Adipose tissue (tissue), 3 donors: ENCODE results near the gene SHOX. TPM values are rescaled to one million over a fixed set of nuclear protein-coding genes. Genes with fewer than 3 reads are reported as not detected.
"Not testable (repeated sequence)": the region's sequence is repeated elsewhere in the genome, so short reads cannot be mapped to it uniquely, and the experiment has no call there.

Source experiments
- H3K27ac ChIP-seq: one replicate; pipeline ENCODE4 v1.5.1; 2013; ENCODE audit warnings: low read depth, low read length
- WGBS, 3 donors: extraction: QIAGEN DNeasy Blood & Tissue Kit; methylation state at CpG; one replicate each; pipeline ENCODE4 v1.1.7; 2013; 5-methylcytosine and 5-hydroxymethylcytosine counted together
- polyA plus RNA-seq, 3 donors: library from polyadenylated mRNA; stranded (reverse); fragments of 200-250 nt; gene quantifications; one replicate each; pipeline ENCODE4 v1.2.3, GENCODE V29; 2013
- donor health status: healthy with polysubstance abuse.
- donor health status: Bipolar disorder and iron deficiency.
- donor health status: healthy.

SHOX gene
- polyA plus RNA-seq: under 1 TPM in 1 of 3 donors, not detected in 2; 0.11 TPM

DNA sequence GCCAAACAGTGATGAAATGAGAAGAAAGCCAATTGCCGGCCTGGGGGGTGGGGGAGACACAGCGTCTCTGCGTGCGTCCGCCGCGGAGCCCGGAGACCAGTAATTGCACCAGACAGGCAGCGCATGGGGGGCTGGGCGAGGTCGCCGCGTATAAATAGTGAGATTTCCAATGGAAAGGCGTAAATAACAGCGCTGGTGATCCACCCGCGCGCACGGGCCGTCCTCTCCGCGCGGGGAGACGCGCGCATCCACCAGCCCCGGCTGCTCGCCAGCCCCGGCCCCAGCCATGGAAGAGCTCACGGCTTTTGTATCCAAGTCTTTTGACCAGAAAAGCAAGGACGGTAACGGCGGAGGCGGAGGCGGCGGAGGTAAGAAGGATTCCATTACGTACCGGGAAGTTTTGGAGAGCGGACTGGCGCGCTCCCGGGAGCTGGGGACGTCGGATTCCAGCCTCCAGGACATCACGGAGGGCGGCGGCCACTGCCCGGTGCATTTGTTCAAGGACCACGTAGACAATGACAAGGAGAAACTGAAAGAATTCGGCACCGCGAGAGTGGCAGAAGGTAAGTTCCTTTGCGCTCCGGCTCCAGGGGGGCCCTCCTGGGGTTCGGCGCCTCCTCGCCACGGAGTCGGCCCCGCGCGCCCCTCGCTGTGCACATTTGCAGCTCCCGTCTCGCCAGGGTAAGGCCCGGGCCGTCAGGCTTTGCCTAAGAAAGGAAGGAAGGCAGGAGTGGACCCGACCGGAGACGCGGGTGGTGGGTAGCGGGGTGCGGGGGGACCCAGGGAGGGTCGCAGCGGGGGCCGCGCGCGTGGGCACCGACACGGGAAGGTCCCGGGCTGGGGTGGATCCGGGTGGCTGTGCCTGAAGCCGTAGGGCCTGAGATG is at the start of gene SHOX:
Gene SHOX, plus strand, starts transcription at position 180 of the 885 bp plus-strand sequence. Its CDS starts 107 bp downstream, at position 287.
- H3K27ac ChIP-seq: no peak within 1 kb of the TSS
- 1 to 3% (median 2%) methylated on average over 84 of the region's 84 CpGs for WGBS, 3 donors

- no peak overlapping the region for H3K27ac ChIP-seq
- WGBS, 3 donors: 71 to 93% (median 89%) methylated on average over 1 of the region's 1 CpG
Measured at GRCh38 chrX:581066-581465, 49.5 kb upstream of the SHOX start.

GRCh38 chrX:581720-582298 is 48.8 kb upstream of the SHOX start:
- WGBS, 3 donors: 61 to 74% (median 71%) methylated on average over 7 of the region's 7 CpGs
- H3K27ac ChIP-seq: no peak overlapping the region

DNA sequence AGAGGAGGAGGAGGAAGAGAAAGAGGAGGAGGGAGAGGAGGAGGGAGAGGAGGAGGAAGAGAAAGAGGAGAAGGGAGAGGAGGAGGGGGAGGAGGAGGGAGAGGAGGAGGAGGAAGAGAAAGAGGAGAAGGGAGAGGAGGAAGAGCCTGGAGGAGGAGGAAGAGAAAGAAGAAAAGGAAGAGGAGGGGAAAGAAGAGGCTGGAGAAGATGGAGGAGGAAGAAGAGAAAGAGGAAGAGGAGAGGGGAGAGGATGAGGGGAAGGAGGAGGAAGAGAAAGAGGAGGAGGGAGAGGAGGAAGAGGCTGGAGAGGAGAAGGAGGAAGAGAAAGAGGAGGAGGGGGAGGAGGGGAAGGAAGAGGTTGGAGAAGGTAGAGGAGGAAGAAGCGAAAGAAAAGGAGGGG is 46.0 kb upstream of the SHOX start:
- no peak overlapping the region for H3K27ac ChIP-seq
- WGBS, 3 donors: 21 to 43% (median 35%) methylated on average over 1 of the region's 1 CpG

DNA sequence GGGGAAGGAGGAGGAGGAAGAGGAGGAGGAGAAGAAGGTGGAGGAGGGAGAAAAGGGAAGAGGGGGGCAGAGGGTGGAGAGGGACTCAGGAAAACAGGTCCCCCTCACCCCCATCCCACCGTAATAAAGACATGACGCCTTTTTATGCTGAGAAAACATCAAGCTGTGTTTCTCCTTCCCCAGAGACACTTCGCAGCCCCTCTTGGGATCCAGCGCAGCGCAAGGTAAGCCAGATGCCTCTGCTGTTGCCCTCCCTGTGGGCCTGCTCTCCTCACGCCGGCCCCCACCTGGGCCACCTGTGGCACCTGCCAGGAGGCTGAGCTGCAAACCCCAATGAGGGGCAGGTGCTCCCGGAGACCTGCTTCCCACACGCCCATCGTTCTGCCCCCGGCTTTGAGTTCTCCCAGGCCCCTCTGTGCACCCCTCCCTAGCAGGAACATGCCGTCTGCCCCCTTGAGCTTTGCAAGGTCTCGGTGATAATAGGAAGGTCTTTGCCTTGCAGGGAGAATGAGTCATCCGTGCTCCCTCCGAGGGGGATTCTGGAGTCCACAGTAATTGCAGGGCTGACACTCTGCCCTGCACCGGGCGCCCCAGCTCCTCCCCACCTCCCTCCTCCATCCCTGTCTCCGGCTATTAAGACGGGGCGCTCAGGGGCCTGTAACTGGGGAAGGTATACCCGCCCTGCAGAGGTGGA is 45.3 kb upstream of the SHOX start:
- no peak overlapping the region for H3K27ac ChIP-seq
- 33 to 47% (median 34%) methylated on average over 20 to 21 of the region's 21 CpGs for WGBS, 3 donors

- no peak overlapping the region for H3K27ac ChIP-seq
- WGBS, 3 donors: 82 to 85% (median 84%) methylated on average over 8 of the region's 8 CpGs
Measured at GRCh38 chrX:586351-586750, 44.2 kb upstream of the SHOX start.

- 83 to 91% (median 90%) methylated on average over 20 of the region's 20 CpGs for WGBS, 3 donors
- H3K27ac ChIP-seq: not testable (repeated sequence)
Measured at GRCh38 chrX:589261-589660, 41.3 kb upstream of the SHOX start.

DNA sequence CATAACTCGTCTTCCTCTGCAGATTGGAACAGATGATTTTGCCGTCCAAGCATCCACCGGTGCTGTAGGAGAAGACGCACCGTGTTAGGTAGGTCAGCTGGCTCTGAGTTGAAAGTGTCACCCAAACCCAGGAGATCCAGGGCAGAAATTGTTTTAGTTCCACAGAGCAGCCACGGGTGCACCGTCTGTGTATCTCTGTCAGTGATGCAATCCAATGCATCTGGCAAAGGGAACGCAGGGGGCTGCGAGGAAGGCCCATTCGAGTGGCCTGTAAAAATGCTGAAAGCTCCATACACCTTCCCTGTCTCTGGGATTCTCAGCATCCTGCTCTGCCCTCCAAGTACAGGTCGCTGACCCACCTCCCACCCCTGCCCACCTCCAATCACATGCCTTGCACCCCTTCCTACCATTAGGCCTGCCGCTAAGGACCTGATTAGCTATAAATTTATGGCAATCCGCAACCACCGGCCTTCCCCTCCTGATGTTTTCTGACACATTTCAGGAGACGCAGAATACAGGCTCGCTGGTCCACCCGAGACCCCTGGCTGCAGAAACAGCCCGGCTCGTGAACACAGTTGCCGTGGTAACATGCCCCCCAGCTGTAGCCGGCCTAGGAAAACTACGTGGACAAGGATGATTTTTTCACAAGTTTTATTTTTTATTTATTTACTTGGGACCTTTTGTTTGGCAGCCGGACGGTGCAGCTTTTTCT is 39.7 kb upstream of the SHOX start:
- 61 to 75% (median 70%) methylated on average over 24 of the region's 24 CpGs for WGBS, 3 donors
- H3K27ac ChIP-seq: no peak overlapping the region

GRCh38 chrX:599837-600715 is 30.5 kb upstream of the SHOX start:
- no peak overlapping the region for H3K27ac ChIP-seq
- 38 to 58% (median 56%) methylated on average over 18 of the region's 18 CpGs for WGBS, 3 donors

- 80 to 94% (median 90%) methylated on average over 9 of the region's 9 CpGs for WGBS, 3 donors
- not testable (repeated sequence) for H3K27ac ChIP-seq
Measured at GRCh38 chrX:603029-603428, 27.6 kb upstream of the SHOX start.

- not testable (repeated sequence) for H3K27ac ChIP-seq
Measured at GRCh38 chrX:604616-605015, 26.0 kb upstream of the SHOX start.

DNA sequence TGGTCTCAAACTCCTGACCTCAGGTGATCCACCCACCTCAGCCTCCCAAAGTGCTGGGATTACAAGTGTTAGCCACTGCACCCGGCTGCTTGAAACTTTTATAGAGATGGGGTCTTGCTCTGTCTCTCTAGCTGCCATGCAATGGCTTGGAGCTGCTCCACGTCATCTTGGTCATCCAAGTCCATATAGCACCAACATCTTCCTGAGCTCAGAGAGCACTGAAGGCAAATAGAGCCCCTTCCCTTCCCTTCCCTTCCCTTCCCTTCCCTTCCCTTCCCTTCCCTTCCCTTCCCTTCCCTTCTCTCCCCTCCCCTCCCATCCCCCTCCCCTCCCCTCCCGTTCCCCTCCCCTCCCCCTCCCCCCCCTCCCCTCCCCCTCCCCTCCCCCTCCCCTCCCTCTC is 22.5 kb upstream of the SHOX start:
- 51 to 68% (median 56%) methylated on average over 2 of the region's 3 CpGs for WGBS, 3 donors
- not testable (repeated sequence) for H3K27ac ChIP-seq

GRCh38 chrX:614136-614535 is 16.5 kb upstream of the SHOX start:
- WGBS, 3 donors: 80 to 91% (median 81%) methylated on average over 5 of the region's 5 CpGs
- no peak overlapping the region for H3K27ac ChIP-seq

DNA sequence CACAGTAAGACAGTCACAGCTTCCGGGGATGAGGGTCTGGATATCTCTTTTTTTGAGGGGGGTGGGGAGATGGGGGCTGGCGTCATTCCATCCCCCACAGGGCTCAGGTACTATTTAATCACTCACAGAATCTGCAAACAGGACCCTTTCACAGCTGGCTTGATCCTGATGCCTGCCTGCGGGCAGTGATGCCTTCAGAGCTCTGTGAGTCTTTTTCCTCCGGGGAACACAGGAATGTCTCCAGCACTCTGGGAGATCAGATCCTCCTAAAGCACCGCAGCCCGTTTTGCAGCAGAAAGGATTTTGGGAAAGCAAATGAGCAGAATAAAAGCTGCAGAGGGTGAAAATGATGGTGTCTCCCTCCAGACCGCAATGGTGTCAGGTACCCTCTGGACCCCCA is 13.2 kb upstream of the SHOX start:
- whole genome bisulfite sequencing, 3 donors: 41 to 48% (median 45%) methylated on average over 7 of the region's 7 CpGs
- H3K27ac ChIP-seq: no peak overlapping the region

DNA sequence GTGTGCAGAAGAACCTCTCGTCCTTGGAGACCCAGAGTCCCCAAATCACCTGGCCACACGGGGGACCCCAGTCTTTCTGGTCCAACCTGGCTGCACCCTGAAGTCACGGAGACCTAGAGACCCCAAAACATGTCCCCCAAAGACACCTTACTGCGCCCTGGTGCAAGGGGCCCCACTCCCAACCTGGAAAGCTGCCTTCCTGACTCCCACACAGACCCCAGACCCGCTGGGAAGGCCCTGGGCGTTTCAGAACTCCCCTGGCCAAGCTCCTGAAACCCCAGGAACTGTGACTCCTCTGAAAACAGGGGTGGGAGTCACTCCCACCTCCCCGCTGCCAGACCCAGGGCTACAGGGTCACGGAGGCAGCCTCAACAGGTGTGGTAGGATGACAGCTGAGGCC is 12.7 kb upstream of the SHOX start:
- WGBS, 3 donors: 61 to 74% (median 69%) methylated on average over 8 of the region's 8 CpGs
- no peak overlapping the region for H3K27ac ChIP-seq

DNA sequence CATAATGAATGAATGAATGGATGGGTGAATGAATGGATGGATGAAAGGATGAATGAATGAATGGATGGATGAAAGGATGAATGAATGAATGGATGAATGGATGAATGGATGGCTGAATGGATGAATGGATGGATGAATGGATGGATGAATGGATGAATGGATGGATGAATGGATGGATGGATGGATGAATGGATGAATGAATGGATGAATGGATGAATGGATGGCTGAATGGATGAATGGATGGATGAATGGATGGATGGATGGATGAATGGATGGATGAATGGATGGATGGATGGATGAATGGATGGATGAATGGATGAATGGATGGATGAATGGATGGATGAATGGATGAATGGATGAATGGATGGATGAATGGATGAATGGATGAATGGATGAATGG is 12.3 kb upstream of the SHOX start:
- not testable (repeated sequence) for H3K27ac ChIP-seq

DNA sequence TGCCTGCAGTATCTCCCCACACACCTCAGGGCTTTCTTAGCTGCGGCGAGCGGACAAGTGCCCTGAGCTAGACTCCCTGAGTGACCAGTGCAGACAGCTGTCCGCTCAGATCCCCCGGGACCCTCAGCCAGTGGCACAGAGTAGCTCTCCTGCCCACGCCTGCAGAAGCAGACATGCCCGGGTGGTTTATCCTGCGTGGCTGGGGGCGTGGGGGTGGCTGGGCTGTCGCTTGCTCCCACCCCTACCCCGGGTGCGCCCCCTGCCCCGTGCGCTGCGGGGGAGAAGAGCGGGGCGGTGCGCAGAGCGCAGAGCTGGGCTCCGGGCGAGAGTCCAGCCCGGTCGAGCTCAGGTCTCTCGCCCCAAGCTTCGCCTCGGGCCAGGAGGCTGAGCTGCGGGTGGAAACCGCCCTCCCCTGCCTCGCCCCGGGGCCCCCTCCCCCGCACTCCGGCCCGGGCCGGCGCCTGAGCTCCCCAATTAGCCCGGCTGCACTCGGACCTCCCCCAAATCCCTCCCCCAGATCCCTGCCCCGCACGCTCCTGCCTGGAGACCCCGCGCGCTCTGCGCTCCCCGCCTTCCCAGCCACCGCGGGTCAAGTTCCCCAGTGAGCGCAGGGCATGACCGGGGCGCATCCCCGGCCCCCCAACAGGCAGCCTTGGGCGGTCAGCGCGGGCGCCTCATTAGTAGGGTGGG is 11.7 kb upstream of the SHOX start:
- no peak overlapping the region for H3K27ac ChIP-seq
- 10 to 12% (median 11%) methylated on average over 37 to 51 of the region's 54 CpGs for WGBS, 3 donors

DNA sequence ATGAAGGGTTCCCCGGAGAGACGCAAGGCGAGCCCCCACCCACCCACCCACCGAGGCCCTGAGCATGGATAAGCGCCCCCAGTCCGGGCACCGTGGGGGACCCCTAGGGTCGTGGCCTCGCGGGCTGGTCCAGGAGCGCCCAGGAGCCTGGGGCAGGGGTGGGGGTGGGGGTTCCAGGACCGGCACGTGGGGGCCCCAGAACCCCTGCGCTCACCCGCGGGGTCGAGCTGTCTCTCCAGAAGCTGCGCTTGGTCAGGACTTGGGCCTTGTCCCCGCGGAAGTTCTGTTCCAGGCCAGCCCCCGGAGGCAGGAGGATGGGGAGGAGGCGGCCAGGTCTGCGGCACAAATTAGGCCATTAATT is 11.2 kb upstream of the SHOX start:
- no peak overlapping the region for H3K27ac ChIP-seq
- 4 to 6% (median 5%) methylated on average over 13 to 23 of the region's 23 CpGs for WGBS, 3 donors
